H9 (cell line): Measurements from ENCODE around the gene MTHFD1L. TPM values are rescaled to one million over a fixed set of nuclear protein-coding genes. Genes with fewer than 3 reads are reported as not detected.

Experiments used
- DNase-seq: peaks from one replicate; pipeline ENCODE4 v3.0.0-alpha.2; 2017
- H2AFZ ChIP-seq: one replicate; pipeline ENCODE4 v1.6.1; 2013; ENCODE audit warnings: mild to moderate bottlenecking, low read length, control low read depth, moderate library complexity
- H2AK5ac ChIP-seq: 2 replicates; pipeline ENCODE4 v1.6.1; 2013; ENCODE audit warnings: low read length, control low read depth, mixed read lengths; ENCODE audit not compliant: insufficient read length
- H2BK120ac ChIP-seq: one replicate; pipeline ENCODE4 v1.6.1; 2013; ENCODE audit warnings: low read depth, mild to moderate bottlenecking, low read length, control low read depth, inconsistent platforms; ENCODE audit not compliant: poor library complexity, severe bottlenecking
- H2BK12ac ChIP-seq: 2 replicates; pipeline ENCODE4 v1.6.1; 2013; ENCODE audit warnings: low read length, control low read depth, mixed read lengths, low read depth; ENCODE audit not compliant: insufficient read length
- H2BK15ac ChIP-seq: 2 replicates; pipeline ENCODE4 v1.6.1; 2013; ENCODE audit warnings: low read depth, low read length, control low read depth
- H2BK20ac ChIP-seq: one replicate; pipeline ENCODE4 v1.6.1; 2013; ENCODE audit warnings: low read depth, mild to moderate bottlenecking, low read length, control low read depth, inconsistent platforms; ENCODE audit not compliant: poor library complexity, severe bottlenecking
- H2BK5ac ChIP-seq: 2 replicates; pipeline ENCODE4 v1.6.1; 2013; ENCODE audit warnings: low read length, control low read depth, mixed read lengths; ENCODE audit not compliant: insufficient read length
- H3K14ac ChIP-seq: 2 replicates; pipeline ENCODE4 v1.6.1; 2013; ENCODE audit warnings: low read length, control low read depth; ENCODE audit not compliant: insufficient read depth
- H3K18ac ChIP-seq: 2 replicates; pipeline ENCODE4 v1.6.1; 2013; ENCODE audit warnings: low read depth, mild to moderate bottlenecking, mixed read lengths, low read length, control low read depth; ENCODE audit not compliant: insufficient read length
- H3K23ac ChIP-seq: 2 replicates; pipeline ENCODE4 v1.6.1; 2013; ENCODE audit warnings: low read length, control low read depth, mixed read lengths, low read depth; ENCODE audit not compliant: insufficient read length
- H3K23me2 ChIP-seq: 2 replicates; pipeline ENCODE4 v1.6.1; 2013; ENCODE audit warnings: low read depth, mild to moderate bottlenecking, mixed read lengths, low read length, control low read depth; ENCODE audit not compliant: insufficient read length, poor library complexity, severe bottlenecking
- H3K27ac ChIP-seq: 2 replicates; pipeline ENCODE4 v1.5.1; 2013; ENCODE audit warnings: low read length, control low read depth, mixed read lengths, low read depth; ENCODE audit not compliant: insufficient read length
- H3K27me3 ChIP-seq: 2 replicates; pipeline ENCODE4 v1.6.1; 2013; ENCODE audit warnings: low read length, control low read depth, inconsistent platforms; ENCODE audit not compliant: insufficient read depth
- H3K4ac ChIP-seq: 2 replicates; pipeline ENCODE4 v1.6.1; 2013; ENCODE audit warnings: low read depth, mild to moderate bottlenecking, control low read depth, inconsistent platforms, low read length, moderate library complexity
- H3K4me1 ChIP-seq: 2 replicates; pipeline ENCODE4 v1.6.1; 2013; ENCODE audit warnings: low read length, control low read depth, inconsistent platforms; ENCODE audit not compliant: insufficient read depth
- H3K4me2 ChIP-seq: 2 replicates; pipeline ENCODE4 v1.6.1; 2013; ENCODE audit warnings: low read length, control low read depth, mixed read lengths; ENCODE audit not compliant: insufficient read length, insufficient read depth
- H3K56ac ChIP-seq: 2 replicates; pipeline ENCODE4 v1.6.1; 2013; ENCODE audit warnings: low read depth, mild to moderate bottlenecking, mixed read lengths, low read length, control low read depth; ENCODE audit not compliant: insufficient read length
- H3K79me1 ChIP-seq: 2 replicates; pipeline ENCODE4 v1.6.1; 2013; ENCODE audit warnings: low read depth, mild to moderate bottlenecking, moderate library complexity, low read length, control low read depth, inconsistent platforms; ENCODE audit not compliant: insufficient read depth, poor library complexity, severe bottlenecking
- H3K79me2 ChIP-seq: 2 replicates; pipeline ENCODE4 v1.6.1; 2013; ENCODE audit warnings: low read length, control low read depth, inconsistent platforms; ENCODE audit not compliant: insufficient read depth
- H3K9ac ChIP-seq: 2 replicates; pipeline ENCODE4 v1.6.1; 2013; ENCODE audit warnings: low read length, control low read depth, mixed read lengths; ENCODE audit not compliant: insufficient read length; ENCODE audit errors: extremely low read depth
- H3K9me3 ChIP-seq: one replicate; pipeline ENCODE4 v1.6.1; 2013; ENCODE audit warnings: low read depth, low read length, inconsistent platforms; ENCODE audit not compliant: control insufficient read depth
- H3T11ph ChIP-seq: one replicate; pipeline ENCODE4 v1.6.1; 2013; ENCODE audit warnings: mild to moderate bottlenecking, low read length, control low read depth, inconsistent platforms
- H4K20me1 ChIP-seq: one replicate; pipeline ENCODE4 v1.6.1; 2013; ENCODE audit not compliant: control insufficient read depth, insufficient read length, insufficient read depth
- H4K5ac ChIP-seq: 2 replicates; pipeline ENCODE4 v1.6.1; 2013; ENCODE audit warnings: low read depth, mild to moderate bottlenecking, mixed read lengths, low read length, control low read depth; ENCODE audit not compliant: insufficient read length
- H4K8ac ChIP-seq: replicated peaks from 2 replicates; pipeline ENCODE4 v1.6.1; 2013; ENCODE audit warnings: low read length, control low read depth, mixed read lengths, low read depth; ENCODE audit not compliant: insufficient read length
- H4K91ac ChIP-seq: 2 replicates; pipeline ENCODE4 v1.6.1; 2013; ENCODE audit warnings: low read depth, mild to moderate bottlenecking, moderate library complexity, mixed read lengths, low read length, control low read depth; ENCODE audit not compliant: insufficient read length
- H3K27ac Mint-ChIP-seq, 3 experiments: 2 replicates in 2 of 3; 3 replicates in 1 of 3; pipeline ENCODE4 v1.8.0; 2020 to 2021; ENCODE audit warnings: mixed read lengths in 3 of 3, mild to moderate bottlenecking in 1 of 3, moderate library complexity in 1 of 3
- H3K27me3 Mint-ChIP-seq: 2 replicates; pipeline ENCODE4 v1.8.0; 2021; ENCODE audit warnings: low read depth, mild to moderate bottlenecking, moderate library complexity, mixed read lengths
- H3K36me3 Mint-ChIP-seq, 3 experiments: 2 replicates in 2 of 3; 3 replicates in 1 of 3; pipeline ENCODE4 v1.8.0; 2020 to 2021; ENCODE audit warnings: low read depth in 3 of 3, mixed read lengths in 3 of 3; ENCODE audit not compliant: insufficient read depth in 1 of 3
- H3K4me1 Mint-ChIP-seq, 2 experiments: 2 replicates each; pipeline ENCODE4 v1.8.0; 2020; ENCODE audit warnings: mixed read lengths in 2 of 2
- H3K4me3 Mint-ChIP-seq, 2 experiments: 2 replicates in 1 of 2; 3 replicates in 1 of 2; pipeline ENCODE4 v1.8.0; 2020 to 2021; ENCODE audit warnings: mild to moderate bottlenecking in 2 of 2, mixed read lengths in 2 of 2, moderate library complexity in 1 of 2
- H3K9me3 Mint-ChIP-seq, 2 experiments: 2 replicates in 1 of 2; 3 replicates in 1 of 2; pipeline ENCODE4 v1.8.0; 2020; ENCODE audit warnings: mild to moderate bottlenecking in 2 of 2, mixed read lengths in 2 of 2, moderate library complexity in 1 of 2
- CTCF ChIP-seq: fragments of 200-600 bp; sonication (generic); conservative IDR thresholded peaks from 3 replicates; pipeline ENCODE4 v1.8.0; 2021; ENCODE audit warnings: antibody characterized with exemption, mild to moderate bottlenecking
- WGBS: extraction: QIAGEN DNeasy Blood & Tissue Kit; methylation state at CpG from one replicate; pipeline ENCODE4 v1.1.7; 2013; ENCODE audit warnings: missing lambda C conversion rate, low lambda C conversion rate, mixed read lengths; ENCODE audit not compliant: insufficient read length; ENCODE audit errors: extremely low coverage; 5-methylcytosine and 5-hydroxymethylcytosine counted together
- total RNA-seq: library from RNA; stranded (reverse); gene quantifications from 2 replicates; pipeline ENCODE4 v1.2.1, GENCODE V29; 2021

MTHFD1L gene
- total RNA-seq, 1 experiment from 2014 or later: 90.2 TPM

- H3K79me1 ChIP-seq: no peaks in the 10 kb centered on the region
- no peak overlapping the region for H3K4ac ChIP-seq
- H4K5ac ChIP-seq: no peak overlapping the region
- no peaks in the 10 kb centered on the region for H4K20me1 ChIP-seq
- H2BK5ac ChIP-seq: no peak overlapping the region
- no peak overlapping the region for H3K4me2 ChIP-seq
- H3T11ph ChIP-seq: no peak overlapping the region
- H3K4me1 Mint-ChIP-seq: no peaks in the 10 kb centered on the region; a peak in 1 of 4 replicates
- H3K4me1 ChIP-seq: no peaks in the 10 kb centered on the region
- no peak for TF ChIP-seq CTCF
- no peak overlapping the region for H2AK5ac ChIP-seq
- no peak overlapping the region for H2BK12ac ChIP-seq
- no peak overlapping the region for H3K23ac ChIP-seq
- no peak overlapping the region for H2BK15ac ChIP-seq
- no peak overlapping the region for H3K14ac ChIP-seq
- no peak overlapping the region for H3K18ac ChIP-seq
- no peaks in the 10 kb centered on the region for H3K9me3 ChIP-seq
- no peak overlapping the region for H2BK20ac ChIP-seq
- no peak overlapping the region for H4K91ac ChIP-seq
- no peaks in the 10 kb centered on the region for H3K27me3 ChIP-seq
- no CpG with 5 or more reads among the region's 11 CpGs for WGBS
- no peak overlapping the region for H3K4me3 Mint-ChIP-seq
- no peaks in the 10 kb centered on the region for H3K79me2 ChIP-seq
- peak overlapping the region in 1 of 3 experiments; percentile 31; a peak in 1 of 7 replicates for H3K27ac Mint-ChIP-seq
- no peak for DNase-seq
- no peaks in the 10 kb centered on the region for H3K9me3 Mint-ChIP-seq
- no peaks in the 10 kb centered on the region; a peak in 1 of 7 replicates for H3K36me3 Mint-ChIP-seq
- H3K27ac ChIP-seq: no peak overlapping the region
- H4K8ac ChIP-seq: no peak overlapping the region
- H2BK120ac ChIP-seq: no peak overlapping the region
- H3K9ac ChIP-seq: no peak overlapping the region
- H2AFZ ChIP-seq: no peak overlapping the region
- H3K56ac ChIP-seq: no peak overlapping the region
- no peaks in the 10 kb centered on the region for H3K27me3 Mint-ChIP-seq
- H3K23me2 ChIP-seq: no peaks in the 10 kb centered on the region
Observed at GRCh38 chr6:151119823-151120524, 254.5 kb downstream of the MTHFD1L start.
